ENCODE results near the gene ENG.
"Not testable (repeated sequence)": the region's sequence is repeated elsewhere in the genome, so short reads cannot be mapped to it uniquely, and the experiment has no call there.

GRCh38 chr9:127836561-127836960, 17.9 kb downstream of the ENG start:
- TF ChIP-seq CTCF (IDR thresholded peaks at IDR 0.05; ENCODE audit: insufficient read depth, low read length, poor library complexity, severe bottlenecking); EZH2phosphoT487 (conservative IDR thresholded peaks at IDR 0.05; ENCODE audit: low read length): not testable (repeated sequence)

Measured in SU-DHL-6 (cell line).